ENCODE results near the gene CEP41.

Gene CEP41

DNA sequence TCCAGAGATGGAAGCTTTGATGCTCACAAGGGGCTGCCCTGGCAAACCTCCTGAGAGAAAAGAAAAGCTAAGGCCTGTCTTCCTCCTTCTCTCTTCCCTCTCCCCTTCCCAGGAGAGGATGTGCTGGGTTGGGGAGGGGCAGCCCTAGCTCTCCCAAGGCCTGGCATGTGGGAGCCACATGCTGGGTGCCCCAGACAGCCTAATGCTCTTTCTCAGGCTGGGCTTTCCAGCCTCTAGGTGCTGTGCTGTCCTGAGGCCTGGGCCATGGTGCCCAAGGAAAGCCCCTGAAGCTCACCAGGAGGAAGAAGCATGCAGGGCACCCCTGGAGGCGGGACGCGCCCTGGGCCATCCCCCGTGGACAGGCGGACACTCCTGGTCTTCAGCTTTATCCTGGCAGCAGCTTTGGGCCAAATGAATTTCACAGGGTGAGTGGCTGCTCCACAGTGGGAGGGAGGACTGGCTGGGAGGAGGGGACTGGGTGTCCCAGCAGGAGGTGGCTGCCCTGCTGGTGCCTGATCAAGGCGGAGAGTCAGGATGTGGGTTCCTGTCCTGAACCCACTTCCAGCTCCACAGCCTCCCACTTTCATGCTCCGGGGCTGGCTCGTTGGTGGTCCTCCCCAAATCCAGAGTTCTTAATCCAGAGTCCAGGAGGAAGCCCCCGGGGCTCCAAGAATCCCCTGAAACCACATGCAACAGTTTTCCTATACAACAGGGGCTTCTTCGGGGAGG lies 94.5 kb downstream of the CEP41 start:
- no peak for DNase-seq

DNA sequence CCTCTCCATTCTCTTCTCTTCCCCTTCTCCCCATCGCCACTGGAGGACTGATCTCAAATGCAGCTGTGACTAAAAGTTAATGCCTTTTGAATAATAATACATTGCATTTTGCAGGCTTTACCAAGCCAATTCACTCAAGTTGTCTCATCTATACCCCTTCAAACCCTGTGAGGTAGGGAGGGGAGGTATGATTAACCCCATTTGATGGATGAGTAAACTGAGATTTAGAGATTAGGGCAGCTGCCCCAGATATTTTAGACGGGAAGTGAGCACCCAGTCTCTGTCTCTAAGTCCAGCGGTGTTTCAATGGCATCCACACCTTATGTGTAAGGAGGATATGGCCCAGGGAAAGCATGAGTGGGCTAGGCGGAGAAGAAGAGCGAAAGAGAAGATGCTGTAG lies 95.1 kb downstream of the CEP41 start:
- no peak for DNase-seq

DNA sequence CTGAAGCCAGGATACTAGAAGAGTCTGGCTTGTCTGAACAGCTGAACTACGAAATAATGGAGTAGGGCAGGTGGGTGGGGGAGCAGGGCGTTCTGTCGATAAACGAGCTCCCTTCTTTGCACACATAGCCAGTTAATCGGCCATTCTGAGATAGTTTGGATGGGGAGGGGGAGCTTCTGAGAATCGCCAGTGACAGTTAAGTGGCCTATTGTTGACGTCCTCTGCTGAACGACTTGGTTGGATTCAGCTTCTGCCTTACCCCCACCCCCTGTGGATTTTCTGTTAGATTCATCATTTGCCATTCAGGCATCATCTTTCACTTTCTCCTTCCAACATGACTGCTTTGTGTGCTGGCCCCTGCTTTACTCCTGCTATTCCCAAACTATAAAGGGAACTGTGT lies 95.7 kb downstream of the CEP41 start:
- DNase-seq: no peak

DNA sequence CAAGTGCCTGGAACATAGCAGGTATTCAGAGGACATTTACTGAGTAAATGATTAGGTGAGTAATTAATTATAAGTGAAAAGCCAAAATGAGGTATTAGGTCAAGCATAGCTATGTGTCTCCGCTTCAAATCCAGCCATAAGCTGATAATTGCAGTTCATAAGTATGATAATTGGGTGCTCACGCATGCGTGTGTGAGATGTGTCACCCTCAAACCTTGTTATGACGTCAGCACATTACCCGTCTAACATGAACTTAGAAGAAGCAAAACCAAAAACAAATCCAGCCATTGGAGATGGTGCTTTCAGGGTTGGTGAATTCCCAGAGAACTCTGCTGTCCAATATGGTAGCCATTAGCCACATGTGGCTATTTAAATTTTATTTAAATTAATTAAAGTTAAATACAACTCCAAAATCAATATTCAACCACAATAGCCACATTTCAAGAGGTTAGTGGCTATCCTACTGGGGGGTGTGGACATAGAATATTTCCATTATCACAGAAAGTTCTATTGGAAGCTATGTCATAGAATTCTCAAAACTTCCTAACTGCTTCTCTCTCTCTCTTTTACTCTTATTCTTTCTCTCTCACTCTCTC lies 96.4 kb downstream of the CEP41 start, which contains the start of gene CPA5:
Gene CPA5 (plus strand): TSS at position 546 of the 596 bp plus-strand sequence. CDS start 1,670 bp downstream, outside the sequence.
- DNase-seq: no peak

All from NCI-H2107 (cell line).